GM12873 (cell line): ENCODE measurements around the gene MAGI2.

Experiments used
- TF ChIP-seq, protein P1 (sequence below): IDR thresholded peaks from 2 replicates; pipeline ENCODE4 v1.5.1; 2012; ENCODE audit warnings: low read depth, mild to moderate bottlenecking, moderate library complexity, low read length, control low read depth; ENCODE audit not compliant: insufficient read depth; ENCODE audit errors: missing control alignments

Gene MAGI2

DNA sequence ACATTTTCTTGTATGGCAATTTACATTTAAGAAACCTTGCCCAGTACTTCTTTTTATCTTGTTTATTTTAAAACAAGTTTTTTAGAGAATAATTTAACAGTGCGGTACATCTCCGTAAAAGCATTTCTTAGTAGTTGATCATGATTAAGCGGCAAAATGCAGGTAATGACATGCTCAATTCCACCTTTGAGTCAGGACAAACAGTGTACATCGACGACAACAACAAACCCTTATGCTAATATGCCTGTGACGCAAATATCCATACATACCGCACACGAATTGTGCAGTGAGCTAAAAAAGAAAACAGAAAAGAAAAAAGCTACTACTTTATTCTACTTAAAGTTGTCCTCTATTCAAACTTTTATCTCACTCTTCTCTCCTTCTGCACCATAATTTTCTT lies 1.9 kb downstream of the MAGI2 start:
- TF ChIP-seq, protein P1, sequence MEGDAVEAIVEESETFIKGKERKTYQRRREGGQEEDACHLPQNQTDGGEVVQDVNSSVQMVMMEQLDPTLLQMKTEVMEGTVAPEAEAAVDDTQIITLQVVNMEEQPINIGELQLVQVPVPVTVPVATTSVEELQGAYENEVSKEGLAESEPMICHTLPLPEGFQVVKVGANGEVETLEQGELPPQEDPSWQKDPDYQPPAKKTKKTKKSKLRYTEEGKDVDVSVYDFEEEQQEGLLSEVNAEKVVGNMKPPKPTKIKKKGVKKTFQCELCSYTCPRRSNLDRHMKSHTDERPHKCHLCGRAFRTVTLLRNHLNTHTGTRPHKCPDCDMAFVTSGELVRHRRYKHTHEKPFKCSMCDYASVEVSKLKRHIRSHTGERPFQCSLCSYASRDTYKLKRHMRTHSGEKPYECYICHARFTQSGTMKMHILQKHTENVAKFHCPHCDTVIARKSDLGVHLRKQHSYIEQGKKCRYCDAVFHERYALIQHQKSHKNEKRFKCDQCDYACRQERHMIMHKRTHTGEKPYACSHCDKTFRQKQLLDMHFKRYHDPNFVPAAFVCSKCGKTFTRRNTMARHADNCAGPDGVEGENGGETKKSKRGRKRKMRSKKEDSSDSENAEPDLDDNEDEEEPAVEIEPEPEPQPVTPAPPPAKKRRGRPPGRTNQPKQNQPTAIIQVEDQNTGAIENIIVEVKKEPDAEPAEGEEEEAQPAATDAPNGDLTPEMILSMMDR, result no peak

DNA sequence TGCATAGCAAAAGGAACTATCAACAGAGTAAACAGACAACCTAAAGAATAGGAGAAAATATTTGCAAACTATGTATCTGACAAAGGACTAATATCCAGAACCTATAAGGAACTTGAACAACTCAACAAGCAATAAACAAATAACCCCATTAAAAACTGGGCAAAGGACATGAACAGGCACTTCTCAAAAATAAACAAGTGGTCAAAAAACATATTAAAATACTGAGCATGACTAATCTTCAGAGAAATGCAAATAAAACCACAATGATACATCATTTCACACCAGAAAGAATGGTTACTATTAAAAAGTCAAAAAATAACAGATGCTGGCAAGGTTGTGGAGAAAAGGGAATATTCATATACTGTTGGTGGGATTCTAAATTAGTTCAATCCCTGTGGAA lies 17.1 kb downstream of the MAGI2 start:
- TF ChIP-seq, protein P1, result no peak

DNA sequence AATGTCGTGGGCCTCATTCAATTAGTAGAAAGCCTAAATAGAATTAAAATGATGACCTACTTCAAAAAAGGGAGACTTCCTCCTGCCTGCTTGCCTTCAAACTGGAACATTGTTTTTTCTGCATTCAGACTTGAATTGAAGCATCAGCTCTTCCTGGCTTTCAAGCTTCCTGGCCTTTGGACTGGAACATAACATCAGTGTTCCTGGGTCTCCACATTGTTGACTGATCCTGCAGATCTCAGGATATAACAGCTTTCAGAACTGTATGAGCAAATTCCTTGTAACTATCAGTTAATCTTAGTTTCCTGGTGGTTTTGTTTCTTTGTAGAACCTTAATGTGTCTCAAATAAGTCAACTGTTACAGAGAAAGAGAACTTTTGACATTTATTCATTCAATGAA lies 18.6 kb downstream of the MAGI2 start:
- TF ChIP-seq, protein P1, result no peak

DNA sequence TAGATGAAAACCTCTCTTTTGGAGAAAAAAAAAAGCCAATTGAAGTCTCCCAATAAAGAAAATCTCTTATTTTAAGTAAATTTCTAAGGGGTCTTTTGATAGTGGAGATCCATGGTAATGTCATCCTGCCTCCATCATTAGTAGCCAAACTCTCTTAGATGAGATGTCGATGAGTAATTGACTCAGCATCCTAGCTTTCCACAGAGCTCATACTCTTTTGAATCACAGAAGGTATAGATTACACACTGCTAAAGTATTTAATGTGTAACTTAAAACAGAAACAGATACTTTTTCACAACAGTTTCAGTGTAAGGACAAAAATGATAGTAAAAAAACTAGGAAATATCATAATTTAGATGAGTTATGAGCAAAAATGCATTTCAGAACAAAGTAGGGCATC lies 19.4 kb downstream of the MAGI2 start:
- TF ChIP-seq, protein P1, result no peak

DNA sequence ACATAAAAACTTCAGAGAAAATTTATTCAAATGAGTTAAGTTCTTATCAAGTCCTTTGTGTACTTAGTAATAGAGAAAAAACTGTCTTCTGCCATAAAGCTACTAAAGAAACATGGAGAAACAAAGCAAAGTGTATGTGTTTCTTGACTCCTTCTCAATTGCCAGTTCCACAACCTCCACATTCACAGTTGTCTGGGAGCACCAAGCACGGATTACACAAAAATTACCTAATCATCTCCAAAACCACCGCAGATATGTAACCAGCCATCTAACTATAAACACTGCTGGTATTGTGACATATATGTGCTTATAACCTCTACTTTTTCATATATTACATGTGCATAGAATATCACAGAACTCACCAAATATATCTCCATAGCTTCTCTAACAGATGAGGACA lies 23.1 kb downstream of the MAGI2 start:
- TF ChIP-seq, protein P1, result no peak

DNA sequence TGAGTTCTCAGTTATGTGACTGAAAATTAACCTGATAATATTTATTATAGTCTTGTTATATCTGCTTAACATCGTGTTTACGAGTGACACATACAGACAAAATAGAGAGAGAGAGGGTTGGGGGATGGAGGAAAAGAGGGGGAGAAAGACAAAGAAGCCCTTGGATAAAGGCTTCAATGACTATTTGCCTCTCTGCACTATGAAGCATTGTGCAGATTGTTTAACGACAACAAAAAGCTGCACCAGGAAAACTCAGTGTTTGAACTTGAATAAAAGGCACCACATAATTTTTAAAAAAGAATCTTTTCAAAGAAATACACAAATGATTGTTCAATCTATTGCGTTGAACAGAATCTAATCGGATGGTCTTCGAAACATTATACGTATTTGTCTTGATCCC lies 27.8 kb downstream of the MAGI2 start:
- TF ChIP-seq, protein P1, result no peak

DNA sequence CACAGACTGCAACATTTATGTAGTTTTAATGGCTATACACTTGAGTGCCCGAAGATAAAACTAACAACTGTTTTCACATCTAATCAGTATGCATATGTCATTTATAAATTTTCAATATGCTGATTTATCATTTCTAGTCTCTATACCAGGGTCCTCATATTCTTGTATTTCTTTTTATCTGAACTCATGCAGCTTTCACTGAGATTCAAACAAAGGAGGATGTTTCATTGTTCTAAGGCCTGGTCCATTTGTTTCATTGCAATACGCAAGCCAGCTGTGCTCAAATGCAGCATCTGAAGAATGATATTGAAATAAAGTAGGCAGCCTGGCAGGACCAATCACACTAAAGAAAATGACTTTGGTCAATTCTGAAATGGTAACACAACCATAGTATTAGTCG lies 31.7 kb downstream of the MAGI2 start:
- TF ChIP-seq, protein P1, result no peak
